HFF-Myc (cell line): ENCODE data around the gene TFF2.

ENCODE experiments used
- DNase-seq: peaks from one replicate; pipeline ENCODE4 v3.0.0-alpha.2; 2011; ENCODE audit warnings: low read depth; ENCODE audit errors: extremely low read depth
- H3K4me3 ChIP-seq: replicated peaks from 2 replicates; pipeline ENCODE4 v1.5.1; 2011; ENCODE audit warnings: low read depth, mild to moderate bottlenecking, control low read depth, low read length
- TF ChIP-seq, protein P1 (sequence below): IDR thresholded peaks from 2 replicates; pipeline ENCODE4 v1.5.1; 2012; ENCODE audit warnings: mild to moderate bottlenecking, low read depth, low read length, control low read depth; ENCODE audit errors: missing control alignments

TFF2 gene

DNA sequence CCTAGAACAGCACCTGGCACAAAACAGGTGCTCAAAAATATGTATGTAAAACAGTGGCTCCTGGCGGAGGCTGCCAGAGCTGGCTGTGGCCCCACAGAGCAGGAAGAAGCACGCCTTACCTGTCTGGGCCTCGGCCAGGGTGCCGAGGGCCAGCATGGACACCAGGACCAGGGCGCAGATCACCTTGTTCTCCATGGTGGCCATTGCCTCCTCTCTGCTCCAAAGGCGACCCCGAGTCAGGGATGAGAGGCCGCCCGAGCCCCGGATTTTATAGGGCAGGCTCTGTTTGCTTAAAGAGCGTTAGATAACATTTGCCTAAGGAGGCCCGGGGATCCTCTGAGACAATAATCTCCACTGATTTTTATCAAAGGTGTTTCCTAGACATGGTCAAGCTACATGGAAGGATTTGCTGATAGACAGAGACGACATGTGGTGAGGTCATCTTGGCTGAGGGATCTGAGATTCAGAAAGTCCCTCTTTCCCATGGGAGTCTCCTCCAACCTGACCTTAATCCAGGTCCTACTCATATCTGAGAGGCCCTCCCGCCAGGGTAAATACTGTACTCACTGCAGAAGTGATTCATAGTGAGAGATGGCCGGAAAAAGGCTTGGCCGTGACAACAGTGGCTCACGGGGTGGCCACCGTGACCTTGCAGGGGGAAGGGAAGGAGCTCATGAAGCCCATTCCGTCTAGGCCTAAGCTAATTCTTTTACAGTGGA, 15.7 kb upstream of the TFF2 start, which contains the start of gene TFF1:
TSS of gene TFF1 (minus strand) at position 244 of the 719 bp plus-strand sequence. CDS start at position 204, 40 bp downstream.
- no peak within 1 kb of the TSS for H3K4me3 ChIP-seq
- DNase-seq, result no peak
- TF ChIP-seq, protein P1, sequence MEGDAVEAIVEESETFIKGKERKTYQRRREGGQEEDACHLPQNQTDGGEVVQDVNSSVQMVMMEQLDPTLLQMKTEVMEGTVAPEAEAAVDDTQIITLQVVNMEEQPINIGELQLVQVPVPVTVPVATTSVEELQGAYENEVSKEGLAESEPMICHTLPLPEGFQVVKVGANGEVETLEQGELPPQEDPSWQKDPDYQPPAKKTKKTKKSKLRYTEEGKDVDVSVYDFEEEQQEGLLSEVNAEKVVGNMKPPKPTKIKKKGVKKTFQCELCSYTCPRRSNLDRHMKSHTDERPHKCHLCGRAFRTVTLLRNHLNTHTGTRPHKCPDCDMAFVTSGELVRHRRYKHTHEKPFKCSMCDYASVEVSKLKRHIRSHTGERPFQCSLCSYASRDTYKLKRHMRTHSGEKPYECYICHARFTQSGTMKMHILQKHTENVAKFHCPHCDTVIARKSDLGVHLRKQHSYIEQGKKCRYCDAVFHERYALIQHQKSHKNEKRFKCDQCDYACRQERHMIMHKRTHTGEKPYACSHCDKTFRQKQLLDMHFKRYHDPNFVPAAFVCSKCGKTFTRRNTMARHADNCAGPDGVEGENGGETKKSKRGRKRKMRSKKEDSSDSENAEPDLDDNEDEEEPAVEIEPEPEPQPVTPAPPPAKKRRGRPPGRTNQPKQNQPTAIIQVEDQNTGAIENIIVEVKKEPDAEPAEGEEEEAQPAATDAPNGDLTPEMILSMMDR, result no peak

DNA sequence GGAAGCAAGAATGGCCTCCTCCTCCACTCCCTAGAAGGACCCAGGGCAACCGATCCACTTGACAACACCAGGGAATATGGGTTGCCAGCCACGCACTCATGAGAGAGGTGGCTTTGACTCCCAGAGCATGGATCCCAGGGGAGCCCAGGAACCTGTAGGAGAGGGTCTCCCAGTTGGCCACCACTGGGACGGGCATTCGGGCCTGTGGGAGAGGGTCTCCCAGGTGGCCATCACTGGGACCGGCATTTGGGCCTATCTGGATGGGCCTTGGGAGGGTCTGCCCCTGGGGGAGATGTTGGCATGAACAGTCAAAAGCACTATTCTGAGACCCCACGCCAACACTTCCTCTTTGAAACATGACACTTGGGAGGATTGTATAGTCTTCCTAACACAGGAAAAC, 15.0 kb upstream of the TFF2 start:
- TF ChIP-seq, protein P1, result no peak
- no peak for DNase-seq
- no peak overlapping the region for H3K4me3 ChIP-seq

DNA sequence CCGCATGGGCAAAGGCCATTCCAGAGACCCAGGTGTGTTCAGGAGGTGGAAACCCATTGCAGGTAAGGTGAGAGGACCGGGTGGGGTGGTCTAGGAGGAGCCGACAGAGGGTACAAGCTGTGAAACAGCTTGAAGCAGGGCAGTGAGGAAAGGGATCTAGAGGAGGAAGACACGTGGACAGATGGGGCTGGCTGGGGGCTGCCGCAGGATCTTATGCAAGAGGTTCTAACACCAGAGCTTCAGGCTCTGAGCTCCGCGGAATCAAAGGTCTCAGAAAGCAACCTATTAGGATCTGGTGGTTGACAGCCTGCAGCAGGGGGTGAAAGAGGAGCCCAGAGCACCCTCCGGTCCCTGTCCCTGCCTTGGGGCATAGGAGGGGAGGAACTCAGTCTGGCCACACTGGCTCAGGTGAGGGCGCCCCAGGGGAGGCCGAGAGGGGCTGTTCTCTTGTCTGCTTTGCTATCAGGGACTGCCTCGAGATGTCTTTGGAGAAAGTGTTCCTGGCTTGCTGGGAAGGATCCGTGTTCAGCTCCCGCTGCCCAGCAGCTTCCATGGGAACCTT, 13.6 kb upstream of the TFF2 start:
- TF ChIP-seq, protein P1, result no peak
- DNase-seq, result no peak
- no peak overlapping the region for H3K4me3 ChIP-seq

DNA sequence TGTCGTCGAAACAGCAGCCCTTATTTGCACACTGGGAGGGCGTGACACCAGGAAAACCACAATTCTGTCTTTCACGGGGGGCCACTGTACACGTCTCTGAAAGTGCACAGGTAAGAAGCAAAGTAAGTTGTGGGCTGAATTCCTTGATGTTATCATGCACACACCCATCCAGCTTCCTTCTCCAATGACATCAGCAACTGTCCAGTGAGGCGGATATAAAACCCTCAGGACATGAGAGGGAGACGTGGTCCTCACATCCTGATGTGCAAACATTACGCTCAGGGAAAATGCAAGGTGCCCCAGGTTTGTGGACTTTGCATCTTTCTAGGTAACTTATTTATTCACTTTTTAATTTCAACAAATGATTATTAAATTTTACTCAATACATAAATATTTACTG, 12.5 kb upstream of the TFF2 start:
- no peak for DNase-seq
- H3K4me3 ChIP-seq, result no peak overlapping the region

DNA sequence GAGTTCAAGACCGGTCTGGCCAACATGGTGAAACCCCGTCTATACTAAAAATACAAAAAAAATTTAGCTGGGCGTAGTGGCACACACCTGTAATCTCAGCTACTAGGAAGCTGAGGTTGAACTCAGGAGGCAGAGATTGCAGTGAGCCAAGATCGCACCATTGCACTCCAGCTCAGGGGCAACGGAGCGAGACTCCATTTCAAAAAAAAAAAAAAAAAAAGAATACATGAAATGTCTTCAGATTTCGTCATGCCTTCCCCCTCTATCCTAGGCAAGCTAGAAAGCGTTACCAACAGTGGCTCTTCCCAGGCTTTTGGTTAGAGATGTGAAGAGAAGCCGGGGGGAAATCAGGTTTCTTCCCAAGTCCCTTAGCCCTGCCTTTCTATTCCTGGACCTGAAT, 11.9 kb upstream of the TFF2 start:
- DNase-seq, result no peak
- TF ChIP-seq, protein P1, result no peak
- H3K4me3 ChIP-seq, result no peak overlapping the region

More for the DNA sequence above, 12.5 kb upstream of the TFF2 start:
- TF ChIP-seq, protein P1, result no peak

DNA sequence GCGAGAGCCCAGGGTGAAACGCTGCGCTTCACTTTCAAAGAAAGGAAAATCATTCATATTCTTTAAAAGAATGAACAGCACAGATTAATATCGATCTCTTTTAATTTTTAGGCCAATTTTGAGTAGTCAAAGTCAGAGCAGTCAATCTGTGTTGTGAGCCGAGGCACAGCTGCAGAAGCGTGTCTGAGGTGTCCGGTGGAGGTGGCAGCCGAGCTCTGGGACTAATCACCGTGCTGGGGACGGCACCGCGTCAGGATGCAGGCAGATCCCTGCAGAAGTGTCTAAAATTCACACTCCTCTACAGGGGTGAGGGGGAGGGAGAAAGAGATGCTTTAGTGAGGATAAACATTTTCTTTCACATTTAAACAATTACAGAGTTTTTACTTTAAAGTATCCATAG, 11.4 kb upstream of the TFF2 start:
- no peak overlapping the region for H3K4me3 ChIP-seq
- DNase-seq, result no peak
- TF ChIP-seq, protein P1, result no peak
